D721Med (cell line): ENCODE measurements around the gene RPL36A.

Experiments used
- DNase-seq: peaks from one replicate; pipeline ENCODE4 v3.0.0; 2011; ENCODE audit warnings: low spot score; ENCODE audit not compliant: insufficient read length
- FAIRE-seq: peaks from 2 replicates; lab custom pipeline; 2011; peaks lifted over from hg19 to GRCh38; lab: Jason Lieb, UNC
- CTCF ChIP-seq: IDR thresholded peaks from 2 replicates; pipeline ENCODE4 v1.5.1; 2012; ENCODE audit warnings: mild to moderate bottlenecking, control low read depth; ENCODE audit not compliant: insufficient read depth; ENCODE audit errors: missing control alignments

Gene RPL36A

DNA sequence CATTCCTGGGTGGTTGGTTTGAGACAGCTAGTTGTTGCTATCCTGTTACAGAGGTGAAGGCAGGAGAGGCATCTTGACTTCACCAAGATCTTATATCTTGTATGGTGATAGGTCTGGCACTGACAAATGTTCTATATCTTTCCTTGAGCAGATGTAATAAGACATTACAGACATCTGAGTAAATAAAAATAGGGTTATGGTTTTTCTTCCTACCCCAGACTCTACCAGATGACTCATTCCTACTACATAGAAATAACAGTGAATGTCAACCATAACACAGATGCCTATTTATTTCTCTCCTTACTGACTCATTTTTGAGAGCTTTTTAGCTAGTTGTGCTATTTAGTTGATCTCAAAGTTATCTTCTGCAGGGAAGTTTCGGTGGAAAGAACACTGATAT is 39.1 kb downstream of the RPL36A start:
- no peak for TF ChIP-seq CTCF
- DNase-seq (no peak), FAIRE-seq (no peak)

DNA sequence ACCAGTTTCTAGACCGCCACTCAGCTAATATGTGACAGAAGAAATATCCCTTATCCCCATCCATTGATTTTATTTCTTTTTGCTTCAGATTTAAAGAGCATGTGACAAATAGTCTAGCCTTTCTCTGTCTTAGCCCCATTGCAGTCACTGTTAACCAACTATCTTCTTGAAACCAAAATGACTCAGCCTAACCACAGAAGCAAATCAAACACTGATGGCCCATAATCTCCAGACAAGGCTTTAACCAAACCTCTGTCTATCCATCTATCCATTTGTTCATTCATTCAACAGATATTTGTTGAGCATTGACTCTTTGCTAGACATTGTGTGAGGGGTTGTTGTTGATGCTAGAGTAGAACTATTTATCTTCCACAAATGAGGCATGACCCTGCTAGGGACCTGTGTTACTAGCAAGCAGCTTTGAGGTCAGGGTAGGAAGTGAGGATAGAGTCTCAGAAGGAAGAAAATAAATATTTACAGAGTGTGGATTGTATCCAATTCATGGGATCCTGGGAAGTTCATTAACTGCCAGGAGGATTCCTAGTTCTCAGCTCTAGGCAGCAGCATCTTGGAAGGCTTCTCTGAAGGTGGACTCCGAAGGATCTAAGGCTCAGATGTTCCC is 39.8 kb downstream of the RPL36A start:
- no peak for TF ChIP-seq CTCF
- FAIRE-seq (no peak), DNase-seq (no peak)

GRCh38 chrX:101442085-101442484 is 51.3 kb downstream of the RPL36A start:
- TF ChIP-seq CTCF, result no peak
- DNase-seq (no peak), FAIRE-seq (no peak)
